NCI-H524 treated with DMSO at 0.1 percent for 48 hours (cell line): Measurements from ENCODE around the gene VAC14.

Source experiments
- DNase-seq: peaks from one replicate; lab custom pipeline; 2025; lab: John Stamatoyannopoulos, UW

VAC14 gene

DNA sequence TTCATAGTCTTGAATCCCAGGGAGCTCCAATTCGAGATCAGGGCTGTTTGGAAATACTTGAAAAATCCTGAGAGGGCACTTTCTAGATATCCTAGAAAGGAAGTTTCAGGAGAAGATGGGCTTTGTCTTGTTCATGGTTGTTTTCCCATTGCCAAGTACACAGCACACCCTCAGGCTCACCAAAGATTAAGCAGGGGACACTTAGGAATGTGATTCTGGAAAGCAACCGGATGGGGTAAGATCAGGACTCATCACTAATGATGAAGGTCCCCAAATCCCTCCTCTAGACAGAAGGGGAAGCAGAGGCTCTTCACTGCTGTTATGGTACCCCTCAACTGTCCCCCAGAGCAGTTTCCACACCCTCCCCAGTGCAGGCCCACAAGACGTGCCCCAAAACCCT lies 40.7 kb downstream of the VAC14 start:
- DNase-seq, result no peak

DNA sequence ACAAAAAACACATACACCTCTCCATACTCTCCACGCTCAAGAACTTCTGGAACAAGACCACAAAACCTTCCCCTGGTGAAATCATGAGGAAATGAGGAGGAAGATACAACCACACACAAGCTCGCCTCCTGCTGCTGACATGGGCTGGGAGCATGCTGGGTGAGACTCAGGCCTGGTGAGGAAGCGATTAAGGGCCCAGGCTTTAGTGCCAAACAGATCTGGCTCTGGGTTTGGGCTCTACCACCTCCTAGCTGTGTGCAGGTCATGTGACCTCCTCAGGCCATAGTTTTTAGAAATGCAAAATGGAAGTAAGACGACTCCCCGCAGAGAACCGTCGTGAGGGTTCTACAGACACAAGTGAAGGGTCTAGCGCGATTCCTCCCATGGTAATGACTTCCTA lies 41.3 kb downstream of the VAC14 start:
- DNase-seq, result no peak

DNA sequence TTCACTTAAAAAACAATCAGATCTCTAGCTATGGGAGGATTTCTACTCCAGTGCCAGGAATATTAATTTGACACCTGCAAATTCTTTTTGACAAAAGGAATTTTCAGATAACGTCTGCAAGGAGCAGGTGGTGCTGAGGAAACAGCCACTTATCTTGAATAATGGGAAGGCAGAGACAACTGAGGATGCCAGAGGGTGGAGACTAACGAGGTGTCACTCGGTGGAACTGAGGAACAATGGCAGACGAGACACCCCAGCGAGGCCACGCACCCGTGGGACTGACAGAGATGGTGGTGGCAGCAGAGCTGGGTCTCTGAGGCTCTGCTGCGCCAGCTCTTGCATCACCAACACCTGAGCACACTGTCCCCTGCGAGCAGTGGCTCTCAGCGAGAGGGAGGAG lies 42.2 kb downstream of the VAC14 start:
- DNase-seq, result no peak

DNA sequence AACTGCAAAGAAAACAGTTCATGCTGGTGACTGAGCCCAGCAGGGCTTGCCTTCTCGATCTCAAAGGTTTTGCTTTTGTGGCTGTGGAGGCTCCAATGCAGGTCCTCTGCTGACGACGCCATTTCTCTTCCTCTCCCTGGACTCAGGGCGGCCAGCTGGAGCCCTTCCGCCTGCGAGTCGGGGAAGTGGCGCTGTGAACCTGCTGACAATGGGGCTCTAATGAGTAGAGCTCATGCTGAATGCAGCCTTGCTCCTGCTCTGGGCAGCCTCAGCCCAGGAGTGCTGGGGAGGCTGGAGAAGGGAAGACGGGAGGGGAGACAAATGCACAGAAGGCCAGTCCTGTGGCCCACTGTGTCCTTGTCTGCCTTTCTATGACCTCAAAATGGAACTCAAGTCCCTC lies 43.8 kb downstream of the VAC14 start:
- no peak for DNase-seq

DNA sequence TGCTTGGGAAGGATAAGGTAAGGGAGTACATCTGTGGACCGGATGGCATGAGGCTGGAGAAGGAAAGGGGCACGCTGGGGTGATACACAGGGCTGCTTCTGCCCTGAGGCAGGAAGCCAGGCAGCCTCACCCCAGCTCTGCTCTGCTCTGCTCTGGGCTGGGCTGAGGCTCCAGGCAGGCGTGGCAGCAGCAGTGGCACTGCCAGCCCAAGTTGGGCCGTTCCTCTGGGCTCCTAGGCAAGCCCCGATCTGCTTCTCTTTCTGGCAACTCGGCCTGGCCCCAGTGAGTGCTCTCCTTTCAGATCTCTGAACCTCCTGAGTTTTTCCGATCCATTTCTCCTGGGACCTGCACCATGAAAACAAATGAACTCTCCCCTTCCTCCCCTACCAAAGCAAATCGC lies 44.9 kb downstream of the VAC14 start:
- DNase-seq, result no peak

DNA sequence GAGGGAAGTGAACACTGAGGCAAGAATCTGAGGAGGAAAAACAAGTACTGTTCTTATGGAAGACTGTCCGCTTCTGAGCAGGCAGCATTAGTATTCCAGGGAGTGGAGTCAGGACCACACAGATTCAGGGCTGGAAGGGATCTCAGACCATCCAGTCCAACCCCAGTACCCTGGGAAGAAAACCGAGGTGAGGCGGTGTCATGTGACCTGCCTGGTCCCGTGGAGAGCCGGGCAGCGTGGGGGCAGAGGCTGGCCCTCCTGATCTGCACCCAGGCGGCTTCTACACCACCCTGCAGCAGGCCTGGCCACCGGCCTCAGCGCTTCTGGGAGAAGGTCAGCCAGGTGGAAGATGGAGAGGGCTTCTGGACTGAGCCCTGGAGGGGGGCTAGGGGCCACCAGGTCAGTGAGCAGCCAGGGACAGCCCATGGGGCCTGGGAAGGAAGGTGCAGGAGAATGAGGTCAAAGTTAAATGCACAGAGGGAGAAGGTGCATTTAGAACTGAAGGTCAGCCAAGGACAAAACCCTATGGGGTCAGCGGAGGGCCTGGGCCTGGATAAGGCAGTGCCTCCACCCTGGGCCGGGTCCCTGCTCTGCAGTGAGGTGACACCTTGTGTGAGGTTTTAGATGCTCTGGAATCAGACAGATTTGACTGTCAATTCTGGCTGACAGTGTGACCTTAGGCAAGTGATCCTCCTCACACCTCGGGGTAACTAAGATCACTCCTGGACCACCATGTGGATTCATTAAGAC lies 45.9 kb downstream of the VAC14 start:
- no peak for DNase-seq

DNA sequence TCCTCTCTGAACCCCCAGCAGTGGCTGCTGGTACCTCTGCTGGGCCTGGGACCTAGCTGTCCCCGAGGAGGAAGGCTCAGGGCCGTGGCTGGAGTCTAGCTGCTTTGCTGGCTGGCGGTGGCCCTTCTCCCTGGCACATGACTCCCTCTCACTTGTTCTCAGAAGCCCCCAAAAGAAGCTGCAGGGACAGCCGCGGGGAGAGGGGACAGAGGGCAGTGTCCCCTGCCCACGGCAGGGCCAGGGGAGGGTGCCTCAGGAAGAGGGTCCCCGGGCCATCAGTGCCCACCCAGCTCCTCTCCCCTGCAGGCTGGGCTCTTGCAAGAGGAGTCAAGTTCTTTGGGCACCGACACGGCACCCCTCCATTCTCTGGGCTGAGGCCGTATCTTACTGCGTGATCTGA lies 46.6 kb downstream of the VAC14 start:
- no peak for DNase-seq

DNA sequence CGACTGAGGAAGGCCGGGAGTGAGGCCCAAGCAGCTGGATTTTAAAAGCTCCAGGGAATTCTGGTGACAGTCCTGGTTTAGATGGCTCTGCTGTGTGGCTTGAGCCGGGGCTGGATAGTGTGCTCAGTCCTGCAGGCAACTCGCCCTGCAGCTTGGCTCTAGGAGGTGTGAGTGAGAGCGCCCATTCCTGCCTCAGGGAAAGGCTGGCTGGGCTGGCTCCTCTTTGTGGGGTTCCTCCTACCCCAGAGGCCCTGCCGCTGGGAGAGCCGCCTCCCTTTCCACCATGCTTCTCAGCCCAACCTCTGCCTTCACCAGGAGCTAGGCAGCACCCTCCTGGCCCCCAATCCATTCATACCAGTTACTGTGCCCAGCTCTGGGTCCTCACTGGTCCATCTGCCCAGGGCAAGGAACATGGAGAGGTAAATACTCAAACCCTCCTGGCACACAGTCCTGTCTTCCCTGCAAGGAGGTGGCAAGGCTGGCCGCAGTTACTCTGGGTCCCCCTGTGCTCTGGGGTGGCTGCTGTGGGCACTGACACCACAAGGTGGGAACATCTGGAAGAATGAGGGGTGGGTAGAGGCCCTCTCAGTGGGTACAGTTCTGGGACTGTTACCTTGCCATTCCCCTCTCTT lies 47.1 kb downstream of the VAC14 start:
- DNase-seq, result no peak

DNA sequence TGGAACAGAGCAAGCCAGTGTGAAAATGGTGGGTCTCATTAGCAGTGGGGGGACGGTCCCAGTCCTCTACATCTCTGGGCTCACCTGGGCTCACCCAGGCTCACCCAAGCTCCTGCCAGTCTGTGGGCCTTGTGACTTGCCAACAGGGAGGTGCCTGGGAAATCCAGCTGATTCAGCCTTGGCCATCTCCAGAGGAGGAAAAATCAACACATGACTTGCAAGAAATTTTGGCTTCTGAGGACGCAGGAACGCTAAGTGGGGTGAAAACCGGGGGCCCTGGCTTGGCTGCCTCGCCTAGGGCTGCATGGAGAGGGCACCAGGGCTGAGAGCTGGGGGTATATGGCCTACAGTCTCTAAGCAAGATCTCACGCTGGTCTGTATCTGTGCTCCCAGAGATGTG lies 47.7 kb downstream of the VAC14 start:
- DNase-seq, result no peak

DNA sequence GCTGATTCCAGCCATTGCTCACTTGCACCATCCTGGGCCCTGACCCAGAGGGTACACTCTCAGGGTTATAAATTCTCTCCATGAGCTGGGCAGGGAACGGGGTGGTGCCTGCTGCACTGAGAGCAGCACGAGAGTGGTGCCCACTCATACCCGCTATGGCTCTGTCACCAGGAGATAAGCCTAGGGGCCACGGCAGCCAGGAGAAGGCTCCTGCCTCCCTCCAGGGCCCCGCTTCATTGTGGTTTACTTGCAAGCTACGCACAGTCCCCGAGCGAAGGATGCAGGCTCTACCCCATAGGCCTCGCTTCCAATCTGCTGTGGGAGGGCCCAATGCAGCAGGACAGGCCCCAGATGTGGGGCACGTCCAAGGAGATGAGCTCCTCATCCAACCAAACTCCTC lies 48.5 kb downstream of the VAC14 start:
- DNase-seq, result no peak

DNA sequence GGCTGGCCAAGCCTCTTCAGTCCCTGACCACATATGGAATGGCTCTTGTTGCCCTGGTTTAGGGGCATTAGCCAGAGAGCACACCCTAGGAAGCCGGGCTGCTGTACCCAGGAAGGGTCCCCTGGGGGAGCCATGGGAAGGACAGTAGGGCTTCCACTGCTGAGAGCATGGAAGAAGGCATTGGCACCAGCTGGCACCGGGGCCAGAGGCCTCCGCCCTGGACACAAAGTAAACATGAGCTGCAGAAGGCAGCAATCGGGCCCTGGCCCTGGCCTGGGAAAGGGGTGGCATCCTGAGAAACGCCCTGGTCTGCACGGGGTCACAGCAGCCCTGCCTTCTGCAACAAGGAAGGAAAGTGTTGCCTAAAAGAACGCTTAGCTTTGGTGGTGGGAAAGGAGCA lies 49.4 kb downstream of the VAC14 start:
- no peak for DNase-seq

DNA sequence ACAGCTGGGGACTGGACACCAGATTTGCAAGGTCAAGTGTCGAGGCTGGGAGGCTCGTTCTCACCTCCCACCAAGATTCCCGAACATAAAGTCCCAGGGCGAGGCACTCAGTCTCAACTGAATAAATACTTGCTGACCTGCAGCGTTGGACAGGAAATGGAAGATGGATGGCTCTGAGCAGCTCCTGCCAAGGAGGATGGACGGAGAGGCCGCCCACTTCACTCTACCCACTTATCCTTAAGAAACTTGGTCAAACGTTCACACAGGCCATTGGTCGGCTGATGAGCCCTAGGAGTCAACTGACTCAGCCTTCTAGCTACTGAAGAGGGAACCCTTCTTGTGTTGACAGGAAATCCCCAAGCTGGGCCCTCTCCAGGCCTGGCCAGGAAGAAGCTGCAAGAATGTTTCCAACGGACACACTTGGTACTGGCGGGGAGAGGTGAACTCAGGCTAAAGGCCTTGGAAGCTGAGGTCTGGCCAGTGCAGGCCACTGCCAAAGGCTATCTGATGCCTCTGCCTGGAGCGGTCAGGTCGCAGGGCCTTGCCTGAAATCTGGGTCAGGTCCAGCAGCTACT lies 50.0 kb downstream of the VAC14 start:
- DNase-seq, result no peak

DNA sequence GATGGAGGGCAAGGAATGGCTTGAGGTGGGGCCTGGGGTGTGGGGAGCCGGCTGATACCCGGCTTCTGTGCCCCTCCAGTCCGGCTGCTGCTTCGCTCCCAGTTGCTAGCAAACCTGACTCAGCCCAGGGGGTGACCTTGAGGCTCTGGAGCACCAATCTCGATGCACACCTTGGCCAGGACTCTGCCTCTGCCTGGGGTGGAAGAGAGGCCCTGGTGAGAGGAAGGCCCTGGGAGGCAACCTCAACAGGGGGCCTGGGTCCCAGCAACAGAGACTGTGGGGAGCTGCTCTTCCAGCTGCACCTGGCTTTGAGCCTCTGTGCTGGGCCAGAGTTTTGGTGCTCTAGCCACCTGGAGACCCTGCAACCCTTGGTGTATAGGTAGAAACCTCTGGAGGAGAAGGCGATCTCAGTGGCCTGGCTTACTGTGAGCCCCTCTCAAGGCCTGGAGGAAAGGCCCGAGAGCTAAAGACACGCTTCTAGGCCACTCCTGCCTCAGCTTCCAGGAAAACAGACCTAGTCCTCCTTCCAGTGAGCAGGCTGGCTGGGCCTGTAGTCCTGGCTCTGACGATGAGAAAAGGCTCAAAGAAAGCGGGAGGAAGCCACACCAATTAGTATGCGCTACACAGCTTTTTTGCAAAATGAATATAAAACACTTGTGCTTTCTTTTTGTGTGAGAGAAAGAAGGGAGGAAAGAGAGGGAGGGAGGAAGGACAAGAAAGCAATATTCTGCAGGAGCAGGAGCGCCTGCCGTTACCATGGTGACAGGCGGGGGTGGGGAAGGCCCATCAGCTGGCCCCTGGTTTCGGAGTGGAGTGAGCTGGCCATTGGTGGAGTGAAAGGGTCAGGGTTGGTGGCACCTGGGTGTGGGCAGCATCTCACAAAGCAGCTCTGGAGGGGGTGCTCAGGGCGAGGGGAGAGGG lies 51.0 kb downstream of the VAC14 start:
- DNase-seq, result no peak

DNA sequence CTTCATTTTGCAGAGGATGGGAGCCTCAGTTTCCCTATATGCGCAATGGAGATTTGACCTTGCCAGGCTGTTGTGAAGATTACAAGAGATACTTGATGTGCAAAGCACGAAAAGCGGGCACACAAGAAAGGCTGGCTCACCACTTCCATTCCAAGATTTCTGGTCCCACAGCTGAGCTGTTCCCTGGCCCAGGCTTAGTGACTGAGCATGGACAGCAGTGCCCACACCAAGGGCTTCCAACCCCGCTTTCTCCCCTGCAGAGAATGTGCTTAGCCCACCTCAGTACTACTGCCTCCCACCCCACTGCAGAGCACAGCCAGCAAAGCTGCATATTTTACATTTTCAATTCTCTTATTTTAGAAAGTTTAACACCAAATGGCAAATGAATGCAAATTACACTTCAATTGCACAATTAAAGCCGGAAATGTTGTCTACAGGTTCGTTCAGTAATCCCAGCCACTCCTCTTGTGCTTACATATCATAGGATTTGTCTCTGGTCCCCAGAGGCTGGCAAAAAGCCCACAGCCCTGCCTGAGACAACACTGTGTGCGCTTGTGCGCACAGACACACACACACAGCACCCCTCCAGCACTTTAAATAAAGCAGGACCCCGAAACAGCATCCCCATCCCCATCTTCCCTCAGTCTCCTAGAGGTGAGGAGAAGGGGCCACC lies 51.8 kb downstream of the VAC14 start:
- DNase-seq, result no peak

DNA sequence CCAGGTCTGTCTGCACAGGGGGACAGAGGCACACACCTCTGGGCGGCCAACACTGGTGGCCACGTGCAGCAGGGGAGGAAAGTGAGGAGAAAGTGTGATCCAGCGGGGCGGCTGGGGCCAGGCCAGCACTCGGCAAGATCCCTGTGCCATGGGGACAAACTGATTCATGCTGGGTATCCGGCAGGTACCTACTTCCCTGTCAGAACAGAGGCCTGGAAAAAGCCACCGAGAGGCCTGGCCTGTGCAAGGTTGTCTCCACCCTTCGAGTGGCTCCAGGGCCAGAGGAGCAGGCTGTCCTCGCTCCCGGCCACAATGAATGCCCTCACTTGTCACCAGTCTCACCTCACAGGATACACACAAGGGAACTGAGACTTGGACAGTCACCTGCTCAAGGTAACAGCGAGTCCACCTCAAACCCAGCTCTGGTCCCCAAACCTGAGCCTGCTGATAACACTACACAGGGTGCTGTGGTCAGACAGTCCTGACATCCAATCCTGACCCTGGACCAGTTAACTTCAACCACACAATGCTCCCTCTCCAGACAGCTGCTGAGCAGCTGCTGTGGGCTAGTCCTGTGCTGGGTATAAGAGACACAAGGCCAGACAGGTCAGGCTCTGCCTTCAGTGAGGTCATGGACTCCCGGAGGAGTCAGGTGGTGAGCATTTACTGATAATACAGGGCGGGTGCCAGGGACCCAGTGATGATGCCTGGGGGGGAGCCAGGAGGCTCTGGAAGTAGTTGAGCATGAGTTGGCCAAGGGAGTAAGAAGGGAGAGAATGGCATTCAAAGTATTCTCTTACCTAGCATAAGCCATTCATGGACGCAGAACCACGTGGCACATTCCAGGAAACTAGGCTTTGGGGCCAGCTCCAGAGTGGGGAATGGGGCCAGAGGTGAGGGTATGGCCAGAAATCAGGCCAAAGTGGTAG lies 53.0 kb downstream of the VAC14 start:
- no peak for DNase-seq

DNA sequence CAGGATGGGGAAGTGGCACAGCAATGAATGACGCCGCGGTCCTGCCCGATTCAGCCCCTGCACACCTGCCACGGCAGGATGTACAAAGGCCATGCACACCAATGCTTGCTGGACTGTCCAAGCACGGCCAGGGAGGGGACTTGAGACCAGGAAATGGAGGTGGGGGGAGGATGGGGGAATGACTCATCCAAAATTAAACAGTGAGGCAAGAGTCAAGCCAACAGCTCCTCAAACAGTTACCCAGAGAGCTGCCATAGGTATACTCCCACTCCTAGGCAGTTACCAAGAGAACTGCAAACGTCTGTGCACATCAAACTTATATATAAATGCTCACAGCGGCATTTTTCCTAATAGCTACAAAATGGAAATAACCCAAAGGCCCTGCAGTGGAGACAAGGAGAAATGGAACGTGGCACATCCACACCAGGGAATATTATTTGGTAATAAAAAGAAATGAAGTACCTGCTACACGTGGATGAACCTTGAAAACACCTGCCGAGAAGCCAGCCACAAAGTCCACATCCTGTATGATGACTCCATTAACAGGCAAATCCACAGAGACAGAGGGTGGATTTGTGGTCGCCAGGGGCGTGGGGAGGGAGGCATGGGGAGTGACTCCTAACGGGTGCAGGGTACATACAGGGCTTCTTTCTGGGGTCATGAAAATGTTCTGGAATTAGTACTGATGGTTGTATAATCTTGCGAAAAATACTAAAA lies 54.1 kb downstream of the VAC14 start:
- no peak for DNase-seq

DNA sequence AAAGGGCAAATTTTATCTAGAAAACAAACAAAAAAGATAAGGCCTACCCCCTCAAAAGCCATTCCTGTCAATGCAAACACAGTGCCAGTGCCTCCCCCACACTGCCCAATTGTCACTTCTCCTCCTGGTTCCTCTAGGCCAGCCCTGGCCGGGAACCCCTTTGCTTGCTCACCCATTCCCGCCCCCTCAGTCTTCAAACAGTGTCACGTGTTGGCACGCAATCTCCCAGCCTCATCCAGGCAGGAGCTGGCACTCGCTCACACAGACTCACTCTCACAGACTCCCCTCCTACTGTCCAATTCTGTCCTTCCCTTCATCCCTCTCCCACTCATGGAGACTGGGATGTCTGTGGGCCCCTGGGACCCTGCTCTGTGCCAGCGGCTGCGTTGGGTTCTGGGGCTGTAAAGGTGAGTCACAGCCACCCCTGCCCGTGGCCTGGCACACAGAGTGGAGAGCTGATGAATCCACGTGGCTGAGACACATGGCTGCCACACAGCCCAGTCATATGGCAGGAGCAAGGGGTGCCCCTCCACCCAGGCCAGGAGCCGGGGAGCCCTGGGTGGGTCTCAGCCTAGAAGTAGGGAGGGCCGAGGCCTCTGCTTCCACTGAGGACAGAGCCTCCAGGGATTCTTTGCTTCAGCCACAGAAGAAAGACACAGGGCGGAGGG lies 54.8 kb downstream of the VAC14 start:
- no peak for DNase-seq

DNA sequence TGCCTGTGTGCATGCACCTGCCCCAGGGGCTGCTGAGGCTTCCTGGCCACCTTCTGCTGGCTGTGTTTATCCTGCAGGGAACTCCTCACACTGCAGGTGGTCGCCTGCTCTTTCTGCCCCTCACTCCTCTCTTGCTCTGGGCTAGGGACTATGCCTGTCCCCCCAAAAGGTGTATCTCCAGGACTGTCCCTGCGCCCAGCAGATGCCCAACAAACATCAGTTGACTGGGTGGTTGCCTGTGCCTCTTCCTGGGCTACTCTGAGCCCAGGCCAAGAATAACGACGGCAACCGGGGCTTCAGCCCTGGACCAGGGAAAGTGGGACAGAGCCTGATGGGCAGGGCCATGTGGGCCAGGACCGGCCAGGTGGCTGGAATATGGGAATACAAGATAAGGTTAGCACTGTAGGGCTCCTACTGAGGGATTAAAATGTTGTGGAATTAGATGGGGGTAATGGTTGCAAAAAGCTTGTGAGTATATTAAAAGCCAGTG lies 55.4 kb downstream of the VAC14 start:
- no peak for DNase-seq

DNA sequence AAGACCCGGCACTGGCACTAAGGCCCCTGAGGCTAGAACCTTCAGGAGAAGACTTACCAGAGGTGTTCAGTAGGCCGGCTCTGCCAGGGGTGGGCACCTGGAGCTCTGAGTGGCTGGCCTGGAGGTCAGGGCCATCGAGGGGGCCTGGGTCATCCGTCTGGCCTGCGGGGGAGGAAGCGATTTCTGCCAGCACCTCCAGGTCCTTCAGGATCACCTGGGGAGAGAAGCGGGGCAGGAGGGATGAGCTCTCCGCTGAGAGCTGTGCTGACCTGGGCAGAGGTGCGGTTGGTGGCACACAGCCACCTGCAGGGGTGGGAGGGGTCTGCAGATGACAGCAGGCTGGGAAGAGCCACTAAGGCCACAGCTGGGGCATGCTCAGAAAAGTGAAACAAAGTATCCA lies 56.6 kb downstream of the VAC14 start:
- DNase-seq, result no peak

DNA sequence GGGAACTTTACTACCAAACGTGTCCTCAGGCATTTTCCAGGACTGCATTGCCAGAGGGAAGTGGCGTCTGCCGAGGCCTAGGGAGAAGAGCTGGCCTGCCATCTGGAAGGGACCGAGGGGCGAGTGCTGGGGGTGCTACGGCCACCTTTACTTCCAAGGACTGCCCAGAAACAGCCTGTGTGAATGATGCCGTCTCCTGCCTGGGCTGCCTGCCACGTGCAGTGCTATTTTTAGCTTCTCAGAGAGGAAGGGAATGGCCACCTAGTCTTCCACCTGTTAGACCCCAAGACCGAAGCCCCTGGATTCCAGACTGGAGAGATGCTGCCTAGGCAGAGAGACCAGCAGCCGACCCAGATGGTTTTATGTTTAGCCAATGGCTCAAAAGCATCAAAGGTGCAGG lies 57.2 kb downstream of the VAC14 start:
- no peak for DNase-seq
